ENCODE results near the gene RAVER2. TPM values are rescaled to one million over a fixed set of nuclear protein-coding genes. Genes with fewer than 3 reads are reported as not detected.

RAVER2 gene
- total and polyA plus RNA-seq, 2 donors (not counting 3 experiments of a cell fraction or from before 2014, with no cell fraction given), result 6.0 to 13.9 TPM

DNA sequence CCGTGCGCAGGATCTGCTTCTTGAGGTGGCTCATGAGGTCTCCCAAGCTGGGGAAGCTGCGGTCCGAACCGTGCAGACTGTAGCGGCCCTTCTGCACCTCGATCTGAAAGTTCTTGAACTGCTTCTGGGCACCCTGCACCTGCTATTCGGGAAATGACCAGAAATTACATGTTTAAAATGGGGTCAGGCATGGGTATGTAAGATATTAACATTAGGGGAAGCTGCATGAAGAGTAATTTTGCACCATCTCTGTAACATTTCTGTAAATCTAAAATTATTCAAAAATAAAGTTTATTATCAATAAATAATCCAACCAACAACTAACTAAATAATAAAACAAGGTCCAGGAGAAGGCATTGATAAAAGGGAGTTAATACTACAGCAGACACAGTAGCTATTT lies 110.7 kb downstream of the RAVER2 start:
- dilution Hi-C loops (cut with MboI; ENCODE audit: extremely low pct_ligation_motif_present, low sequenced_read_pairs), result no loop called here
- FAIRE-seq, result no peak
- no TSS peak for BruUV-seq (replicated peaks)

More for the DNA sequence above, 110.7 kb downstream of the RAVER2 start:
- H3K4me3 ChIP-seq (replicated peaks in 1 of 3; ENCODE audit: insufficient read depth in 1 of 3, low read depth in 1 of 3, low read length in 3 of 3), result no peak overlapping the region
- no peaks in the 10 kb centered on the region for H3K79me2 ChIP-seq (ENCODE audit: control insufficient read depth, insufficient read depth, low read length)
- H3K27me3 ChIP-seq (ENCODE audit: control insufficient read depth in 2 of 2, insufficient read depth in 2 of 2, low read length in 2 of 2), result no peaks in the 10 kb centered on the region
- no peaks in the 10 kb centered on the region for H3K9me3 ChIP-seq (replicated peaks; ENCODE audit: control insufficient read depth, insufficient read depth, low read length)
- ChIA-PET POLR2A (no interaction called here), CTCF (interaction anchor here (1.0 kb wide), 1 partner anchor 107 kb away, joined by 3 read pairs; no protein-coding TSS in a partner anchor)
- TF ChIP-seq GATA2 (IDR thresholded peaks at IDR 0.05; ENCODE audit: insufficient read depth, insufficient read length, low read depth, low read length), result no peak
- no peak for TF ChIP-seq POLR2AphosphoS5 (IDR thresholded peaks at IDR 0.05; ENCODE audit: insufficient read depth, low read depth, low read length)
- TF ChIP-seq JUN (IDR thresholded peaks at IDR 0.05; ENCODE audit: borderline replicate concordance, insufficient read depth, insufficient read length, low read depth), result no peak
- TF ChIP-seq, protein P1, sequence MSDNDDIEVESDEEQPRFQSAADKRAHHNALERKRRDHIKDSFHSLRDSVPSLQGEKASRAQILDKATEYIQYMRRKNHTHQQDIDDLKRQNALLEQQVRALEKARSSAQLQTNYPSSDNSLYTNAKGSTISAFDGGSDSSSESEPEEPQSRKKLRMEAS (IDR thresholded peaks at IDR 0.05; ENCODE audit: insufficient read depth, insufficient read length), result no peak
- no peak for TF ChIP-seq POLR2A (IDR thresholded peaks at IDR 0.05; ENCODE audit: low read depth, low read length)
- no peak for TF ChIP-seq EZH2 (IDR thresholded peaks at IDR 0.05; ENCODE audit: borderline replicate concordance, low read depth, low read length, severe bottlenecking)
- TF ChIP-seq, protein P2, sequence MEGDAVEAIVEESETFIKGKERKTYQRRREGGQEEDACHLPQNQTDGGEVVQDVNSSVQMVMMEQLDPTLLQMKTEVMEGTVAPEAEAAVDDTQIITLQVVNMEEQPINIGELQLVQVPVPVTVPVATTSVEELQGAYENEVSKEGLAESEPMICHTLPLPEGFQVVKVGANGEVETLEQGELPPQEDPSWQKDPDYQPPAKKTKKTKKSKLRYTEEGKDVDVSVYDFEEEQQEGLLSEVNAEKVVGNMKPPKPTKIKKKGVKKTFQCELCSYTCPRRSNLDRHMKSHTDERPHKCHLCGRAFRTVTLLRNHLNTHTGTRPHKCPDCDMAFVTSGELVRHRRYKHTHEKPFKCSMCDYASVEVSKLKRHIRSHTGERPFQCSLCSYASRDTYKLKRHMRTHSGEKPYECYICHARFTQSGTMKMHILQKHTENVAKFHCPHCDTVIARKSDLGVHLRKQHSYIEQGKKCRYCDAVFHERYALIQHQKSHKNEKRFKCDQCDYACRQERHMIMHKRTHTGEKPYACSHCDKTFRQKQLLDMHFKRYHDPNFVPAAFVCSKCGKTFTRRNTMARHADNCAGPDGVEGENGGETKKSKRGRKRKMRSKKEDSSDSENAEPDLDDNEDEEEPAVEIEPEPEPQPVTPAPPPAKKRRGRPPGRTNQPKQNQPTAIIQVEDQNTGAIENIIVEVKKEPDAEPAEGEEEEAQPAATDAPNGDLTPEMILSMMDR (IDR thresholded peaks at IDR 0.05; ENCODE audit: extremely low read depth in 1 of 2, insufficient read depth in 1 of 2, low read depth in 1 of 2, low read length in 2 of 2), result no peak
- no peaks in the 10 kb centered on the region for H4K20me1 ChIP-seq (replicated peaks; ENCODE audit: control insufficient read depth, extremely low read depth, insufficient read depth, low read length)
- no peaks in the 10 kb centered on the region for H3K9me1 ChIP-seq (replicated peaks; ENCODE audit: control insufficient read depth, extremely low read depth, insufficient read depth, low read length)
- no peak for DNase-seq (ENCODE audit: low read depth, low spot score)
- no peak overlapping the region for H2AFZ ChIP-seq (ENCODE audit: low read depth, low read length)
- no peak overlapping the region for H3K4me2 ChIP-seq (ENCODE audit: insufficient read depth, low read length)
- H3K9ac ChIP-seq (replicated peaks; ENCODE audit: extremely low read depth, insufficient read depth, low read length), result no peak overlapping the region
- H3K36me3 ChIP-seq (ENCODE audit: control insufficient read depth in 2 of 2, extremely low read depth in 1 of 2, insufficient read depth in 2 of 2, low read length in 2 of 2), result peaks cover 16 to 48% of the 10 kb centered on the region in 2 experiments
- H3K4me1 ChIP-seq (ENCODE audit: control insufficient read depth, extremely low read depth, insufficient read depth, low read length), result no peaks in the 10 kb centered on the region
- no peak overlapping the region for H3K27ac ChIP-seq (ENCODE audit: insufficient read depth, low read depth, low read length)
- intact Hi-C loops (cut with micrococcal nuclease), result no loop called here
